SK-N-SH (cell line): ENCODE results near the gene ASZ1. TPM values are rescaled to one million over a fixed set of nuclear protein-coding genes. Genes with fewer than 3 reads are reported as not detected.

Experiments
- CTCF ChIA-PET: fragments of 300-600, 350-600 bp; formaldehyde crosslinking; extraction: SDS; loops from one replicate; lab custom pipeline; 2021; lab: Yijun Ruan, JAX
- POLR2A ChIA-PET: fragments of 350-600 bp; sonication (Branson Sonifier 250); formaldehyde crosslinking; extraction: SDS; loops from one replicate; lab custom pipeline; 2020; ENCODE audit warnings: antibody characterized with exemption, inconsistent platforms; lab: Yijun Ruan, JAX
- DNase-seq: peaks from one replicate; pipeline ENCODE4 v3.0.0; 2012
- H2AFZ ChIP-seq: fragments of 200-600 bp; sonication (generic); 2 replicates; pipeline ENCODE4 v1.8.1; 2016; ENCODE audit warnings: antibody characterized with exemption, mild to moderate bottlenecking, low read depth
- H3F3A ChIP-seq: fragments of 200-600 bp; sonication (generic); replicated peaks from 2 replicates; pipeline ENCODE3; 2016; ENCODE audit warnings: antibody characterized with exemption, mild to moderate bottlenecking; ENCODE audit not compliant: insufficient read depth
- H3K27ac ChIP-seq, 2 experiments: fragments of 200-500 bp in 1 of 2; fragments of 200-600 bp in 1 of 2; sonication (Bioruptor generic) in 1 of 2; sonication (generic), shearing (Covaris generic) in 1 of 2; 2 replicates each; pipeline versions ENCODE4 v1.5.1 to v1.6.1; 2014 to 2016; ENCODE audit warnings: low read depth in 2 of 2, inconsistent platforms in 1 of 2, low read length in 1 of 2, mild to moderate bottlenecking in 1 of 2, mixed read lengths in 1 of 2
- H3K27me3 ChIP-seq: fragments of 200-600 bp; sonication (generic), shearing (Covaris generic); 2 replicates; pipeline ENCODE4 v1.6.1; 2016; ENCODE audit warnings: mixed run types; ENCODE audit not compliant: insufficient read depth
- H3K36me3 ChIP-seq, 2 experiments: fragments of 200-500 bp in 1 of 2; fragments of 200-600 bp in 1 of 2; sonication (Bioruptor generic) in 1 of 2; sonication (generic) in 1 of 2; replicated peaks in 1 of 2; 2 replicates each; pipeline versions ENCODE3 to v1.5.1; 2014 to 2016; ENCODE audit warnings: low read length in 1 of 2, mild to moderate bottlenecking in 1 of 2; ENCODE audit not compliant: insufficient read depth in 2 of 2, control insufficient read depth in 1 of 2
- H3K4me1 ChIP-seq, 2 experiments: fragments of 200-500 bp in 1 of 2; fragments of 200-600 bp in 1 of 2; sonication (Bioruptor generic) in 1 of 2; sonication (generic), shearing (Covaris generic) in 1 of 2; 2 replicates each; pipeline versions ENCODE4 v1.5.1 to v1.6.1; 2014 to 2016; ENCODE audit warnings: low read depth in 1 of 2, low read length in 1 of 2, mixed run types in 1 of 2; ENCODE audit not compliant: insufficient read depth in 2 of 2, control insufficient read depth in 1 of 2
- H3K4me2 ChIP-seq: fragments of 200-600 bp; sonication (generic), shearing (Covaris generic); 2 replicates; pipeline ENCODE4 v1.6.1; 2017; ENCODE audit warnings: mixed run types
- H3K4me3 ChIP-seq, 2 experiments: fragments of 200-500 bp in 1 of 2; fragments of 200-600 bp in 1 of 2; sonication (Bioruptor generic) in 1 of 2; sonication (generic), shearing (Covaris generic) in 1 of 2; 2 replicates each; pipeline versions ENCODE4 v1.5.1 to v1.8.1; 2014 to 2016; ENCODE audit warnings: low read depth in 2 of 2, inconsistent platforms in 1 of 2, low read length in 1 of 2, mild to moderate bottlenecking in 1 of 2, mixed read lengths in 1 of 2, moderate library complexity in 1 of 2
- H3K79me2 ChIP-seq: fragments of 200-600 bp; sonication (generic); 2 replicates; pipeline ENCODE4 v1.8.1; 2017; ENCODE audit warnings: mild to moderate bottlenecking; ENCODE audit not compliant: insufficient read depth
- H3K9ac ChIP-seq: fragments of 200-600 bp; sonication (generic); 2 replicates; pipeline ENCODE4 v1.6.1; 2017; ENCODE audit warnings: mixed run types
- H3K9me2 ChIP-seq: fragments of 200-600 bp; sonication (generic); 2 replicates; pipeline ENCODE4 v1.6.1; 2017; ENCODE audit warnings: mixed run types
- H3K9me3 ChIP-seq: fragments of 200-600 bp; sonication (generic); 2 replicates; pipeline ENCODE4 v1.6.1; 2017; ENCODE audit warnings: mixed run types, mild to moderate bottlenecking, moderate library complexity
- H4K20me1 ChIP-seq: fragments of 200-600 bp; sonication (generic); 2 replicates; pipeline ENCODE4 v1.6.1; 2017; ENCODE audit warnings: mild to moderate bottlenecking, mixed run types; ENCODE audit not compliant: insufficient read depth
- CHD2 ChIP-seq: fragments of 150-350 bp; IDR thresholded peaks from 2 replicates; pipeline ENCODE4 v1.6.1; 2018; ENCODE audit warnings: low read length; ENCODE audit not compliant: partially characterized antibody
- EP300 ChIP-seq, 2 experiments: IDR thresholded peaks; 2 replicates each; pipeline versions ENCODE4 v1.4.0 to v1.6.1; 2012; ENCODE audit warnings: borderline replicate concordance in 1 of 2, low read depth in 1 of 2, low read length in 1 of 2
- EZH2phosphoT487 ChIP-seq: fragments of 200-600 bp; sonication (generic); IDR thresholded peaks from 2 replicates; pipeline ENCODE4 v1.6.1; 2017; ENCODE audit warnings: low read depth, mixed run types, mild to moderate bottlenecking, antibody characterized with exemption, moderate library complexity, borderline replicate concordance
- FOSL2 ChIP-seq: IDR thresholded peaks from 2 replicates; pipeline ENCODE4 v1.4.0; 2012; ENCODE audit warnings: low read depth, mild to moderate bottlenecking, moderate library complexity, borderline replicate concordance
- GABPA ChIP-seq: IDR thresholded peaks from 2 replicates; pipeline ENCODE4 v1.4.0; 2012; ENCODE audit warnings: low read depth, mild to moderate bottlenecking
- IRF3 ChIP-seq: fragments of 150-350 bp; IDR thresholded peaks from 2 replicates; pipeline ENCODE4 v1.6.1; 2016; ENCODE audit warnings: mild to moderate bottlenecking, low read depth, low read length
- JUND ChIP-seq: IDR thresholded peaks from 2 replicates; pipeline ENCODE4 v1.4.0; 2012
- MAX ChIP-seq: IDR thresholded peaks from 2 replicates; pipeline ENCODE4 v1.4.0; 2012; ENCODE audit warnings: low read depth
- MEF2A ChIP-seq: IDR thresholded peaks from 2 replicates; pipeline ENCODE4 v1.4.0; 2012; ENCODE audit warnings: low read depth, borderline replicate concordance
- MXI1 ChIP-seq: IDR thresholded peaks from 2 replicates; pipeline ENCODE4 v1.6.1; 2012; ENCODE audit warnings: mild to moderate bottlenecking, low read depth, low read length, improper control_type of control experiment
- NRF1 ChIP-seq: IDR thresholded peaks from 2 replicates; pipeline ENCODE4 v1.6.1; 2012; ENCODE audit warnings: low read depth, mild to moderate bottlenecking, low read length
- POLR2AphosphoS5 ChIP-seq: IDR thresholded peaks from 2 replicates; pipeline ENCODE4 v1.6.1; 2012; ENCODE audit warnings: low read depth, low read length
- RCOR1 ChIP-seq: fragments of 150-350 bp; IDR thresholded peaks from 2 replicates; pipeline ENCODE4 v1.6.1; 2017; ENCODE audit warnings: antibody characterized with exemption, low read length
- RFX5 ChIP-seq: IDR thresholded peaks from 2 replicates; pipeline ENCODE4 v1.6.1; 2012; ENCODE audit warnings: mild to moderate bottlenecking, improper control_type of control experiment, low read length
- SIN3A ChIP-seq: IDR thresholded peaks from 2 replicates; pipeline ENCODE4 v1.6.1; 2012; ENCODE audit warnings: low read depth, mild to moderate bottlenecking, low read length, moderate library complexity, borderline replicate concordance
- TEAD4 ChIP-seq: IDR thresholded peaks from 2 replicates; pipeline ENCODE4 v1.4.0; 2012; ENCODE audit warnings: mild to moderate bottlenecking, borderline replicate concordance; ENCODE audit not compliant: insufficient read depth
- USF1 ChIP-seq: IDR thresholded peaks from 2 replicates; pipeline ENCODE4 v1.4.0; 2012; ENCODE audit warnings: low read depth, borderline replicate concordance
- USF2 ChIP-seq: fragments of 150-350 bp; IDR thresholded peaks from 2 replicates; pipeline ENCODE4 v1.6.1; 2017; ENCODE audit warnings: antibody characterized with exemption, low read length, low read depth, borderline replicate concordance
- YY1 ChIP-seq: IDR thresholded peaks from 2 replicates; pipeline ENCODE4 v1.4.0; 2012; ENCODE audit warnings: low read depth, mild to moderate bottlenecking
- WGBS: methylation state at CpG from one replicate; pipeline ENCODE4 v1.1.6; 2017; ENCODE audit warnings: low lambda C conversion rate; 5-methylcytosine and 5-hydroxymethylcytosine counted together
- polyA plus RNA-seq, 3 experiments: library from polyadenylated mRNA; depleted of rRNA; stranded (reverse); fragments of >200 nt; gene quantifications; 2 replicates each; pipeline ENCODE4 v1.2.3, GENCODE V29; 2012
- TF ChIP-seq, protein P1 (sequence below): IDR thresholded peaks from 2 replicates; pipeline ENCODE4 v1.4.0; 2012; ENCODE audit warnings: low read depth, borderline replicate concordance

ASZ1 gene
- polyA plus RNA-seq, 1 of the 3 experiments (the other 2 are of a cell fraction) = not detected

DNA sequence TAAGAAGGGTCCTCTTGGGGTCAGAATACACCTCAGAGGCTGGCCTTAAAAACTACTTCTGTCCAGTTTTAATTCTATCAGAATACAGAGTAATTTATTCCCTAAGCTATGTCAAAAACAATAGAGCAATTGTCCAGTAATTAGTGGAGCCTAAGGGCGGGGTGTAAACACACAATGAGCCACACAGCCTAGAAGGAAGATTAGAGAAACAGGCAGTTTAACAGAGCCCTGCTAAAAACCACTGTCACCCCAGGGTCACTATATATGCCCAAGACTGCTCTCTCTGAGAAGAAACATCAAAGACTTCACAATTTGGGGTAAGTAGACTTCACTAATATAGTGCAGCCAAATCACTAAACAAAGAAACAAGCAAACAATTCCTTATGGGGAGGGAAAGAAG is 77.3 kb downstream of the ASZ1 start:
- H3K36me3 ChIP-seq = no peaks in the 10 kb centered on the region
- H3F3A ChIP-seq = no peaks in the 10 kb centered on the region
- H2AFZ ChIP-seq = no peak overlapping the region
- no peaks in the 10 kb centered on the region for H3K9me3 ChIP-seq
- WGBS = 5% methylated on average over 1 of the region's 1 CpG
- no peaks in the 10 kb centered on the region for H3K79me2 ChIP-seq
- no peak overlapping the region for H3K27ac ChIP-seq
- no peak overlapping the region for H3K9ac ChIP-seq
- no peaks in the 10 kb centered on the region for H3K4me1 ChIP-seq
- H3K4me2 ChIP-seq = no peak overlapping the region
- no peaks in the 10 kb centered on the region for H3K9me2 ChIP-seq
- no peak for DNase-seq
- no peak overlapping the region for H3K4me3 ChIP-seq
- POLR2A ChIA-PET = interaction anchor here (0.6 kb wide), 1 partner anchor 46 kb away, joined by 5 read pairs; no protein-coding TSS in a partner anchor
- TF ChIP-seq, protein P1, sequence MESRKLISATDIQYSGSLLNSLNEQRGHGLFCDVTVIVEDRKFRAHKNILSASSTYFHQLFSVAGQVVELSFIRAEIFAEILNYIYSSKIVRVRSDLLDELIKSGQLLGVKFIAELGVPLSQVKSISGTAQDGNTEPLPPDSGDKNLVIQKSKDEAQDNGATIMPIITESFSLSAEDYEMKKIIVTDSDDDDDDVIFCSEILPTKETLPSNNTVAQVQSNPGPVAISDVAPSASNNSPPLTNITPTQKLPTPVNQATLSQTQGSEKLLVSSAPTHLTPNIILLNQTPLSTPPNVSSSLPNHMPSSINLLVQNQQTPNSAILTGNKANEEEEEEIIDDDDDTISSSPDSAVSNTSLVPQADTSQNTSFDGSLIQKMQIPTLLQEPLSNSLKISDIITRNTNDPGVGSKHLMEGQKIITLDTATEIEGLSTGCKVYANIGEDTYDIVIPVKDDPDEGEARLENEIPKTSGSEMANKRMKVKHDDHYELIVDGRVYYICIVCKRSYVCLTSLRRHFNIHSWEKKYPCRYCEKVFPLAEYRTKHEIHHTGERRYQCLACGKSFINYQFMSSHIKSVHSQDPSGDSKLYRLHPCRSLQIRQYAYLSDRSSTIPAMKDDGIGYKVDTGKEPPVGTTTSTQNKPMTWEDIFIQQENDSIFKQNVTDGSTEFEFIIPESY = no peak
- TF ChIP-seq MXI1 (no peak), NRF1 (no peak), USF2 (no peak), GABPA (no peak), USF1 (no peak), JUND (no peak), FOSL2 (no peak), TEAD4 (no peak), CHD2 (no peak), IRF3 (no peak)
- H3K27me3 ChIP-seq = peaks cover 18% of the 10 kb centered on the region
- CTCF ChIA-PET = no interaction called here
- H4K20me1 ChIP-seq = no peaks in the 10 kb centered on the region

- Histone ChIP-seq H3F3A (no peaks in the 10 kb centered on the region), H3K4me2 (no peak overlapping the region), H4K20me1 (no peaks in the 10 kb centered on the region), H3K9ac (no peak overlapping the region), H3K27ac (no peak overlapping the region), H3K79me2 (no peaks in the 10 kb centered on the region), H3K9me2 (no peaks in the 10 kb centered on the region), H2AFZ (no peak overlapping the region), H3K27me3 (peaks cover 18% of the 10 kb centered on the region), H3K36me3 (no peaks in the 10 kb centered on the region), H3K4me1 (no peaks in the 10 kb centered on the region), H3K4me3 (no peak overlapping the region), H3K9me3 (no peaks in the 10 kb centered on the region)
- 0% methylated on average over 2 of the region's 2 CpGs for WGBS
- CTCF ChIA-PET = no interaction called here
- POLR2A ChIA-PET = no interaction called here
- no peak for DNase-seq
- no peak for TF ChIP-seq IRF3
- TF ChIP-seq MEF2A = no peak
- TF ChIP-seq USF2 = no peak
- TF ChIP-seq SIN3A = no peak
- TF ChIP-seq RFX5 = no peak
- TF ChIP-seq EZH2phosphoT487 = no peak
- TF ChIP-seq POLR2AphosphoS5 = no peak
- no peak for TF ChIP-seq MXI1
- TF ChIP-seq MAX = no peak
- TF ChIP-seq TEAD4 = no peak
- no peak for TF ChIP-seq FOSL2
- no peak for TF ChIP-seq JUND
- TF ChIP-seq RCOR1 = no peak
- no peak for TF ChIP-seq EP300 (IDR thresholded peaks at IDR 0.05; ENCODE audit: borderline replicate concordance in 1 of 2, low read depth in 1 of 2, low read length in 1 of 2)
- TF ChIP-seq YY1 = no peak
- TF ChIP-seq NRF1 = no peak
These were observed 77.7 kb downstream of the ASZ1 start for GRCh38 chr7:117349570-117349969.
